Thymus (tissue), 11 donors: ENCODE results near the gene NWD2. TPM values are rescaled to one million over a fixed set of nuclear protein-coding genes. Genes with fewer than 3 reads are reported as not detected.
"Not testable (repeated sequence)": the region's sequence is repeated elsewhere in the genome, so short reads cannot be mapped to it uniquely, and the experiment has no call there.

ENCODE experiments used
- DNase-seq, 9 donors: peaks; one replicate each; pipeline ENCODE4 v3.0.0-alpha.2; 2013; ENCODE audit warnings: low spot score in 9 of 9, low read depth in 6 of 9, missing footprints in 1 of 9
- H3K27ac ChIP-seq, 2 donors: one replicate each; pipeline ENCODE4 v1.5.1; 2013; ENCODE audit warnings: control low read depth in 1 of 2, low read depth in 1 of 2, low read length in 1 of 2, mild to moderate bottlenecking in 1 of 2, moderate library complexity in 1 of 2
- H3K27me3 ChIP-seq, 2 donors: one replicate each; pipeline ENCODE4 v1.5.1; 2013; ENCODE audit warnings: low read length in 1 of 2; ENCODE audit not compliant: control insufficient read depth in 2 of 2, insufficient read depth in 1 of 2
- H3K36me3 ChIP-seq, 2 donors: one replicate each; pipeline ENCODE4 v1.5.1; 2013; ENCODE audit warnings: low read length in 1 of 2, mild to moderate bottlenecking in 1 of 2, moderate library complexity in 1 of 2; ENCODE audit not compliant: control insufficient read depth in 2 of 2, insufficient read depth in 2 of 2
- H3K4me1 ChIP-seq, 2 donors: one replicate each; pipeline ENCODE4 v1.5.1; 2013; ENCODE audit warnings: low read length in 2 of 2; ENCODE audit not compliant: control insufficient read depth in 2 of 2, insufficient read depth in 2 of 2
- H3K4me3 ChIP-seq, 2 donors: one replicate each; pipeline ENCODE4 v1.5.1; 2013; ENCODE audit warnings: low read length in 2 of 2, control low read depth in 1 of 2, mild to moderate bottlenecking in 1 of 2
- H3K9me3 ChIP-seq, 2 donors: one replicate each; pipeline ENCODE4 v1.5.1; 2013; ENCODE audit warnings: low read length in 1 of 2, mild to moderate bottlenecking in 1 of 2; ENCODE audit not compliant: control insufficient read depth in 2 of 2, insufficient read depth in 1 of 2
- WGBS: extraction: QIAGEN DNeasy Blood & Tissue Kit; methylation state at CpG from one replicate; pipeline ENCODE4 v1.1.7; 2013; 5-methylcytosine and 5-hydroxymethylcytosine counted together
- polyA plus RNA-seq: library from polyadenylated mRNA; stranded (reverse); fragments of 200-250 nt; gene quantifications from one replicate; pipeline ENCODE4 v1.2.3, GENCODE V29; 2013
- total RNA-seq: library from RNA; stranded (reverse); fragments of 120-200 nt; gene quantifications from one replicate; pipeline ENCODE4 v1.2.4, GENCODE V29; 2013
- donor health status: healthy.

NWD2 gene
- total and polyA plus RNA-seq, 2 donors, result under 0.01 to 0.11 TPM

- no peak overlapping the region for H3K27ac ChIP-seq
- H3K4me3 ChIP-seq, result no peak overlapping the region
- H3K27me3 ChIP-seq, result no peaks in the 10 kb centered on the region
- no peaks in the 10 kb centered on the region for H3K4me1 ChIP-seq
- no peak for DNase-seq
- H3K36me3 ChIP-seq, result no peaks in the 10 kb centered on the region
- WGBS, result 88% methylated on average over 1 of the region's 1 CpG
- H3K9me3 ChIP-seq, result no peaks in the 10 kb centered on the region
Measured at GRCh38 chr4:37482236-37482913, 237.8 kb downstream of the NWD2 start.

- Histone ChIP-seq H3K27me3 (no peaks in the 10 kb centered on the region), H3K9me3 (no peaks in the 10 kb centered on the region), H3K36me3 (no peaks in the 10 kb centered on the region), H3K27ac (no peak overlapping the region), H3K4me3 (no peak overlapping the region), H3K4me1 (no peaks in the 10 kb centered on the region)
- DNase-seq, result no peak
- 96% methylated on average over 1 of the region's 1 CpG for WGBS
Measured at GRCh38 chr4:37483610-37484009, 239.1 kb downstream of the NWD2 start.

DNA sequence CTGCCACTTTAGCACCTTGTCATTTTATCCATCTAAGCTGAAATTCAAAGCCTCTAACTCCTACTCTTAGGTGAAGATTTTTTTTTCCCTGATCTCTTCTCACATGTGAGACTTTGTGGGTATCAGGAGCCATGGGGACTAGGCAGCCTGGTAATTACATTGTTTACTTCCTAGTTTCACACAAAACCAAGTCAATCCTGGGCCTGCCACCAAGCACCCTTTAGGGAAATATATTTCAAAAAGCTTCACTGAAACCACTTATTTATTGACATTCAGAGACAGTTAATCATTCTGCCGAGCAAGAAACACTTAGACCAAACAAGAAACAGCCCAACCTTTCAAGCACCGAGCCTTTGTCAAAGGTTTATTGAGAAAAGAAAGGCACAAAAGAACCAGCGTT lies 241.6 kb downstream of the NWD2 start:
- no peaks in the 10 kb centered on the region for H3K36me3 ChIP-seq
- H3K27me3 ChIP-seq, result no peaks in the 10 kb centered on the region
- H3K4me3 ChIP-seq, result no peak overlapping the region
- 93% methylated on average over 3 of the region's 3 CpGs for WGBS
- no peaks in the 10 kb centered on the region for H3K4me1 ChIP-seq
- no peak overlapping the region for H3K27ac ChIP-seq
- H3K9me3 ChIP-seq, result no peaks in the 10 kb centered on the region
- no peak for DNase-seq

GRCh38 chr4:37487668-37488067 lies 243.1 kb downstream of the NWD2 start:
- no peak overlapping the region for H3K27ac ChIP-seq
- no peaks in the 10 kb centered on the region for H3K9me3 ChIP-seq
- no peaks in the 10 kb centered on the region for H3K36me3 ChIP-seq
- no peak for DNase-seq
- no peaks in the 10 kb centered on the region for H3K4me1 ChIP-seq
- H3K4me3 ChIP-seq, result no peak overlapping the region
- H3K27me3 ChIP-seq, result no peaks in the 10 kb centered on the region

DNA sequence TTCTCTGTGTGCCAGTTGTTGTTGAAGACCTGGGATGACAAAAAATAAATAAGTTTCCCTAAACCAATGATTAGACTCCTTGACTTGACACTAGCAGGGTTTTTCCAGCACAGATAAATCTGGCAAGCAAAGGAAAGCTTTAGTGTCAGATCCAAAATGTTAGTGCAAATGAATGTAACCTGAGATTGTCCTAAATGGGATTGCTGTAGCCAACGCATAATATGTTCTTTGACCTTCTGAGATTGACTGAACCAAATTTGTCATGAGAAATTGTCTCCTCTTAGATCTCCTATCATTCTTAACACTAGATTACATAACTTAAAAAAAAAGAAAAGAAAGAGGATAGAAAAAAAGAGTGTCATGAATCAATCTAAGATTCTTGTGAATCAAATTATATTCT lies 245.2 kb downstream of the NWD2 start:
- Histone ChIP-seq H3K36me3 (no peaks in the 10 kb centered on the region), H3K4me3 (no peak overlapping the region), H3K9me3 (no peaks in the 10 kb centered on the region), H3K4me1 (no peaks in the 10 kb centered on the region), H3K27me3 (no peaks in the 10 kb centered on the region), H3K27ac (no peak overlapping the region)
- DNase-seq, result no peak
- 96% methylated on average over 1 of the region's 1 CpG for WGBS

DNA sequence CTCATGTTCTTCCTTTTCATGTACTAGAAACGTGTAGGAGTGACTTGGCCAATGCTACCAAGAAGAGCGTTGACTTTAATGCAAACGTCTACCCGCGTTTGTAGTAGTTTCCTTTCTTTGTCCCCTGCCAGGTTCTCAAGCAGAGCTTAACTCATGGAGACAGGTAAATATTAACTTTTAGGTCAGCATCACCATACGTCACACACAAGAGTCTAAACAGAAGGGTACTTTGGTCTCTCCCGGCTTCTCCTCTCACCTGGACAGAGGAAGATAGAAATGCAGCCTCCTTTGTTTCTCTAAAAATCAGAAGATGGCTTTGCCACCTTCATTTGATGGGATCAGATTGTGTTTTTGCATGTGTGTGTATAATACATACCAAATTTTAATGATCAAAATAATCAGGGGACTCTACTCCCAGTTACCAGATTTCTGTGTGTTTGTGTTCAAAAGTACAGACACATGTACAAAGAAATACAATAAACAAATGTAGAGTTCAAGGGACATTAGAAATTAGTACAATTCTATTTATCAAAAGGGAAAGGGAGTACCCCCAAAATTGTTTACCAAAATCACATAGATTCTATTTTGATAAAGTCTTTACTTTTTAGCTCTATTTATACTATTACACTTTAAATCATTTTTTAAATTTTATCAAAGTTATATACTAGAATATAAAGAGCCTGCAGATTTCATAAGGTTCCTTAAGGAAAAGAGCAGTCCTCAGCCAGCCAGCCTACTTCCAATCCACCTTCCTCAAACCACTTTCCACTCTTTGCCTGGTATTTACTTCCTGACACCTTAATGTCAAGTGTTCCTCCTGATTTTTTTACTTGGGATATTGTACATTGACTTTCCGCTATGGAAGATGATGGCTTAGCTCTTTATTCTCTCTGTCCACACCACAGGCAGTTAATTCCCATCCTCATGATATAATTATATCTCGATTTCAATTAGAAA lies 246.1 kb downstream of the NWD2 start:
- H3K4me3 ChIP-seq, result no peak overlapping the region
- 94% methylated on average over 9 of the region's 9 CpGs for WGBS
- H3K27me3 ChIP-seq, result no peaks in the 10 kb centered on the region
- no peak for DNase-seq
- no peak overlapping the region for H3K27ac ChIP-seq
- no peaks in the 10 kb centered on the region for H3K9me3 ChIP-seq
- H3K4me1 ChIP-seq, result no peaks in the 10 kb centered on the region
- H3K36me3 ChIP-seq, result no peaks in the 10 kb centered on the region

GRCh38 chr4:37495353-37495752 lies 250.8 kb downstream of the NWD2 start:
- WGBS, result 98% methylated on average over 4 of the region's 4 CpGs
- H3K27ac ChIP-seq, H3K27me3 ChIP-seq, H3K4me1 ChIP-seq, H3K36me3 ChIP-seq, DNase-seq, H3K4me3 ChIP-seq, H3K9me3 ChIP-seq: not testable (repeated sequence)
